M059J (cell line): Measurements from ENCODE around the gene SOX6. TPM values are rescaled to one million over a fixed set of nuclear protein-coding genes. Genes with fewer than 3 reads are reported as not detected.

Experiments used
- DNase-seq: peaks from one replicate; pipeline ENCODE4 v3.0.0-alpha.2; 2012; ENCODE audit warnings: low read depth
- total RNA-seq: library from RNA; depleted of rRNA; stranded (reverse); fragments of >200 nt; shearing (Covaris generic); gene quantifications from 2 replicates; pipeline ENCODE4 v1.2.3, GENCODE V29; 2014

Gene SOX6
- total RNA-seq, 1 experiment from 2014 or later = not detected

DNA sequence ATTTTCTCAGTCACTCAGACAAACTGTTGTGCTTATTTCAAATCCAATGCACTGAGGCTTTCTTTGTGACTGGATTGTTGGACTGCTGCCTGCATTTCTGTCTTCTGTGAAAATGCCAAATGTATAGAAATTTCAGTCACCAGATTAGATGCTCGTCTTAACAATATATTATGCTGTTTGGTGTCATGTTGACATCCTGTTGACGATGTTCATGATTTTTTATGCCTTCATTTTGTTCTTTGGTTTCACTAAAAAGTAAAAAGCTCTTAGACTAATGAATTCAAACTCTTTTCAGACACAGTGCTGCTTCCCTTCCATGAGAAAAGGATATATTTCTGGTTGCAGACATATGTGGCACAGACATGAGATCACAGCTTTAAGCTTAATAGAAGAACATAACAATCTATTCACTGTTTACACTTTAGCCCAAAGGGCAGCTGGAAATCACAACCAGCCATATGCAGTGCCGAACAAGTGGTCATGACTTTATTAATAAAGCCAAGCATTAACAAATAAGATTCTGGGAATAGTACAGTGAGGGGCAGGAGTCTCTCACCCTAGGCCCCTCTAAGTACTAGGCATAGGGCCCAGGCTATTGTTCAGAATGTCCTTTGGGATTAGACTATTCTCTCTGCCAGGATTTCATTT is 9.4 kb upstream of the SOX6 start:
- DNase-seq = no peak

DNA sequence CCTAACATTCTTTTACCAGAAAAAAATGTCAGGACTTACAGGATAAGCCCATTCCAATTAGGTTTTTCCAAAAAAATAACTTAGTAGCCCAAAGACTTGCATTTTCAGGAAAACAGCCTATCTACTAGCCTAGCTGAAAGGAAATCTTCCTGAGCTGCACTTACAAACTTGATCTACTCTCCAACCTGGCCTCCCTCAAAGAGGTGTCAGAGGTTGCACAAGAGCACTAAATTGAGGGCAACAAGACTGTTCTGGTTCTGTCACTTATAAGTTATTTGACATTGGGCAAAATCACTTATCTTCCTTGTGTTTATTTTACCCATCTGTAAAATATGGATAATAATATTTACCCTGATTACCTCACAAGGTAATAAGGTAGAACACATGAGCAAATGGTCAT is 7.9 kb upstream of the SOX6 start:
- no peak for DNase-seq

DNA sequence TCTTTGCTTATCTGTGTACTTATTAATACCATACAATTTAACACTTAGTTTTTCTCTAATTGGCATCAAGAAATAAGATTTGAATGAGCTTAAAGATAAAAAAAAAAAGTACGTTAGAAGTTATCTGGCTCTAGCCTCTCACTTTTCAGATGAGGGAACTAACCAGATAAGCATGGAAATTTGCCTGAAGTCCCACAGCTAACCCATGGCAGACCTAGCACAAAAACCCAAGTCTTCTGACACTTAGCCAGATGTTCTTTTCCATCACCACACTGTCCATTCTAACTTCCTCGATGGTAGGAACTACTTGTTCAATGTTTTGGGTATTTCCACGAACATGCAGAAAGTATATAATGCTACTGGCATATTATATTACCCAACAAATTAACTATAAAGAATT is 7.4 kb upstream of the SOX6 start:
- no peak for DNase-seq

DNA sequence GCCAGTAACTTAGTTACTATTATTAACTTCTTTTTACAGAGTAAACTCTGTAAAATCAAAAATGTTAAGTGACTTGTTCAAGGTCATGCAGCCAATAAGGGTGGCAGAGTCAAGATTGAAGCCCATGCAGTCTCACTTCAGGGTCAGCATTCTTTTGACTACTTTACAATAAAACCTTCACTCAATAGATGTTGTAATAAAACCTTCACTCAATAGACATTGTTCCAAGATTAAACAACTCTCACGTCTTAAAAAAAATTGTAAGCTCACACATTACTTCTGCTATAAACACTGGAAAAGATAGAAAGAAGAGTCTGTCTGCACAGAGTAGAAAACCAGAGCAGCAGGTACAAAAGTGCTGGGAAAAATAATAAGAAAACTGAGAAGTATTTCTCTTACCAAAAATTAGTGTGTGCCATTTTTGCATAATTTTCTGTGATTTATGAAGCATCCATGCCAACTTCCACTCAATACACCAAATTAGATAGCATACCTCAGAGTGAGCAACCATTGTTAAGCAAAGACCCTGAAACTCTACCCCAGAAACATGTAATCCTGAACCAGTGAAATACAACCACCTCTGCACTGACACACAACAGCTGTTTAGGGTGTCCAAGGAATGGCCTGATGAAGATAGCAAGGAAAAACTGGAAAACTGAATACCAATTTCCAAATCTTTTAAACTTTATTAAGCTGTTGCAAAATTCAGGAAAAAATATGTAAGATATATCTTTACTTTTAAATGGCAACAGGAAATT is 4.9 kb upstream of the SOX6 start:
- DNase-seq = no peak

DNA sequence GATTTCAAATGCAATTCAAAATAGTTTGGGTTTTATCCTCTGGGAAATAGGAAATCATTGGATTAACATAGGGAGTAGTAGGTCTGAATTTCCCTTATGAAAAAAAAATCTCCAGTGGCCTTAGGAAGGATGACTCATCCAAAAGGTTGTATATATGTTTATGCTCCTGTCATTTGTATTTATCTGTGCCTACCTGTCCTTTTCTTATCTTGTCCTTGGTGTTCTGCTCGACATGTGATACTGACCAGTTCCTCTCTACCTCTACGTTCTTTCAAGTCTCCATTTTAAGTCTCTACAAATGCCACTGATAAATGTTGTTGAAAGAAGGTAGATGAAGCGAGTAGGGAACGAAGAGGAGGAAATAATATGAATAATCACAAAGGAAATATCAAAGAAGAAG is 3.0 kb upstream of the SOX6 start:
- DNase-seq = no peak

DNA sequence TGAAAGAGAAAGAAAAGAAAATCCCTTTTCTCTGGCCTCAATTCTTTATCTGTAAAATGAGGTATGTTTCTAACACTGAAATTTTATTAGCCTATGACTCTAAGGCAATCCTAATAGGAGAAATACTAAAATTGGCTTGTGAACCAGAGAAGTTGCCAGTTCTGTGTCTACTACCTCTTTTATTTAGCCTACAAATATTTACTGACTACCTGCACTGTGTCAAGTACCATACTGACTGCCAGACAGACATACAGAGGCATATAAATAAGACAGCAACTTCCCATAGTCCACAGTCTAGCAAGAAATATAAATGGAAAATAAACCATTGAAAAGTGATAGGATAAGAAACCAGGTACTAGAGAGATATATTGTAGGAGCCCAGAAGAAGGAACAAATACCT is 2.4 kb upstream of the SOX6 start:
- DNase-seq = no peak

DNA sequence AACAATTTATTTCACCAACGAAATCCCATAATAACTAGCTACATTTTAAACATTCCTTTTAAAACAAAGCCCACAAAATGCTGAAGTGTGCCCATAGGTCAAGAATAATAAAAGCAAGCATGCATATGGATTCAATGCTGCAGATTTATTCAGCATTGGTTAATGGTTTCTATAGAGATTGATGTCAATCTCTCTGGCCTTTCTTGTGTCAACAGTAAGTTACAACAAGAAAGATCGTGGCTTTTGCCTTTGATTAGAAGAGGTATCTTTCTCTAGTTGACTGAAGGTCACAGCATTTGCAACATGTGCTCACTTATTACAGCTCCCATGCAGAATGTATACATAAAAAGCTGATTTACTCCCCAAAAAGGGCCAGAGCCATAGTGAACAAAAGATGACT is 1.4 kb upstream of the SOX6 start:
- no peak for DNase-seq

DNA sequence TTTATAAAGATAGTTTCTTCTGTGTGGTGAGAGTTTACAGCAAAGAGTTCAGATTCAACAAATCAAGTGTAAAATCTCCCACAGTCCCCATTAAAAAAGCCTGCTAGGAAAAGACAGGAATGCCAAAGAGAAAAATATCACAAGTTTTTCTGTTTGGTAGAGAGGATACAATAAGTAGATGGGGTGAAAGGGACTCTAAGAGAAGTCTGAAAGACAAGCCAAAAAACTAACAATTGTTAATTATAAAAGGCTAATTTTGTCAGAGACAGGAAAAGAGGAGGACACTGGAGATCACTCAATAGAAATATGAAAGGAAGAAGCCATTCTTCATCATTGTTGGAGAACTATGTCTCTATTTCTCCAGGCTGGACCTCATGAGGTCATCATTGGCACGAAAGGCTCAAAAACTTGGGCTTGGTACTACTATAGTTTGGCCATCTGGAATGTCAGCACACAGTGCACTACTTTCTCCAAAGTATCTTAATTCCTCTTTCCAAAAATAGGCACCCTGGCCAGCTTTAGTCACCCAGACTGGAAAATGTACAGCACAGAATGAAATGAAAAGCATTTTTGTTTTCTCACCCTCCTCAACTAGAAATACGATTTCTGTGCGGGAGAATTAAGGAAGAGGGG is 531 bp upstream of the SOX6 start:
- DNase-seq = no peak

DNA sequence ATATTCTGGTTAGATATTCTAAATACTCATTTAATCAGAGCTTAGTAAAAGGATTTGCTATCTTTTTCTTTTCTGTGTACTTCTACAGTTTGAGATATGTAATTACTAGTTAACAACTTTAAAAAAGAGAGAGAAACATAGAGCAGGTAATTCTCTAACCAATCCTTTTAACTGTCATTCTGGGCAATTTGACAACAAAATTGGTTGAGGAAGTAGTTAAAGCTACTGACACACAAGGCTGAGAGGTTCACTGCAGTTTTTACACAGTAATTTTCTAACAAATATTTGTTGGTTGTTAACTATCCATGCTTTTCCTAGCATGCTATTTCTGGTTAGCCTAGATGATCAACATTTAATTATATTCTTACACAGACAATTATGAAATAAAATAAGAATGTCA is 3.6 kb downstream of the SOX6 start:
- no peak for DNase-seq

DNA sequence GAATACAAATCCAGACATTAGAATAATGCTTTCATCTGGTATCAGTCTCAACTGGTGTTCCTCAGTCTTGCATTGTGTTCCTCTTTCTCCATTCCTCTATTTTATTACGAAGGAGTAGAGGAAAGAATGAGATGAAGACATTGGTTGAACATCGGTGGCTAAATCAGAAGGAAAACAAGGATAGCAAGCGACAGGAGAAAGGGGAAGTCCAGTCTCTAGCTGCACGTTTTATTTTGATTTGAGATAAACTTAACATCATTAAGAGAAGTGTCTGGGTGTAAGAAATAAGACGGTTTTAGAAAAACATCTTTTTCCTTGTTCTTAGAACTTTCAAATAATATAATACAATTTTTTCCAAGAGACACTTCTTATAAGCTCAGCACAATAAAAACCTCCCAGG is 6.2 kb downstream of the SOX6 start:
- DNase-seq = no peak

DNA sequence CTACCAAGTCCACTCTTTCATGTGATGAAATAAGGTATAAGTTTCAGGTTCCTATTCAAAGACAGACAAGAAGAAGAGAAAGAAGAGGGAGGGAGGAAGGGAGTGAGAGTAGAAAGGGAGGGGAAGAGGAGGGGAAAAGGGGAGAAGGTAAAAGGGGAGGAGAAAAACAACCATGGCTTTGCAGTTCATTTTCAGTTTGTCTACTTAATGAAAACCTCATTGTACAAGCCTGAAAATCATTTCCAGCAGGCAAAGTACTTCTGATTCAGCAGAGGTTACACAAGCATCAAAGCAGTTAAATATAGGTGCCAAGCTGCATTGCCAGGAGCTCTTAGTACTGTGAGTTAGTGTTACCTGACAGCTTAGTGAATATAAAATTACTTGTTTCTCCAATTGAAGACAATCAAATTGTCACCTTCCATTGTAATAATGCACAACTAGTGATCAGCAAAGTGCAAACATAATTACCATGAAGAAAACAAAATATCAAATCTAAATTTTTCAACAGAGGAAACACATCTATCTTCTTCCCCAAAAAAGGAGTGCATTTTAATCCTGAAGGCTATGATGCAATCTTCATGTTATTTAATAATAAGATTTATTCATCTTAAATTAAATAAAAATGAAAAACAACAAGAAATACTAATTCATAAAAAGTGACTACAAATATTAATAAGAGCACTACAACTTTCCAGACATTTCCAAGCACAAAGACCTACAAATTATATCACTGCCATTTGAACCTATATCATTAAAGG is 8.2 kb downstream of the SOX6 start:
- DNase-seq = no peak

DNA sequence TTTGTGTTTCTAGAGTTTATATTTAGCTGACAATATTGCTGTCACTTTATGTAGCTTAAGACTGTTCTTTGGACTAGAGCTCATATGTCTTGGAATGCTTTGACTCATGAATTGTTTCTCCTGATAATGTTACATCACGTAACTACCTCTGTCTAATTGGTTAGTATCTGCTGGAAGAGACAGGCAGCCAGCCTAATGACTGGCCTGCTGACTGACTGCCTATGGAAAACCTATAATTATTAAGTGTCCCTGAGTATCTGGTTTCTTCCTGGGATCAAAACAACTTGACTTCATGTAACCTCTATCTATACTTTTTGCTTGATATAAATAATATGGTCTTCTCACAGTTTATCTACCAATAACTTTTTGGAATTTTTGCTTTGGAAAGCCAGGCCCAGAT is 9.4 kb downstream of the SOX6 start:
- no peak for DNase-seq

DNA sequence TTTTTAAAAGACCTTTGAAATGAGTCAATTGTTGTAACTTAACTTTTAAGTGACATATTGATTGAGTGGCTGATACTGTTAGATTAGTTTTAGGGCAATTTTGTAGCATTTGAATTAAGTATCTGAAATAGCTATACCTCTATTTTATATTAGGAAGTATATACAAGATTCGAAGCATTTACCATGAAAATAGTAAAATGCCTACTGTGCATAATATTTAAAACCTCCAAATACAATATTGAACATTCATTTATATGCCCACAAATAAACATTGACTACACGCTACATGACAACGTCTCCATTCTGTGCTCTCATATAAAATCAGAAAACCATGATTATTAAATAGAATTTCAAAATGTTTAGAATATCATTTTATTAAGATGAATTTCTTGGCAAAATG is 14.5 kb downstream of the SOX6 start:
- DNase-seq = no peak

DNA sequence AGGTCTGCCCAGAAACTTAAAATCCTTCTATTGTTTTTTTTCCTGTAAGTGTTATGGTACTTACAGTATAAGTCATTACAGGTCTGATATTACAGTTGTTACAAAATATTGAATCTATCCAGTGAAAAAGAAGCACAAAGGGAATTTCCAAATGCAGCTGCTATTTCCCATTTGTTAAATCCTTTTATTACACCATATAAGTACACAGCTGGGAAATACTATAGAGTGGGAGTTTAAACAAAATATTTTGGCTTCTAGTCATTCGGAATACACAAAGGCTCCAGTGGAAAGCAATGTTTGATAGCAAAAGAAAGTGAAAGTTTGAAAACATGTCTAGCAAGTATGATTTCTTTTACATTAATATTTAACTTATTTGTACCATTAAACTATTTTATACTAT is 18.0 kb downstream of the SOX6 start:
- DNase-seq = no peak

DNA sequence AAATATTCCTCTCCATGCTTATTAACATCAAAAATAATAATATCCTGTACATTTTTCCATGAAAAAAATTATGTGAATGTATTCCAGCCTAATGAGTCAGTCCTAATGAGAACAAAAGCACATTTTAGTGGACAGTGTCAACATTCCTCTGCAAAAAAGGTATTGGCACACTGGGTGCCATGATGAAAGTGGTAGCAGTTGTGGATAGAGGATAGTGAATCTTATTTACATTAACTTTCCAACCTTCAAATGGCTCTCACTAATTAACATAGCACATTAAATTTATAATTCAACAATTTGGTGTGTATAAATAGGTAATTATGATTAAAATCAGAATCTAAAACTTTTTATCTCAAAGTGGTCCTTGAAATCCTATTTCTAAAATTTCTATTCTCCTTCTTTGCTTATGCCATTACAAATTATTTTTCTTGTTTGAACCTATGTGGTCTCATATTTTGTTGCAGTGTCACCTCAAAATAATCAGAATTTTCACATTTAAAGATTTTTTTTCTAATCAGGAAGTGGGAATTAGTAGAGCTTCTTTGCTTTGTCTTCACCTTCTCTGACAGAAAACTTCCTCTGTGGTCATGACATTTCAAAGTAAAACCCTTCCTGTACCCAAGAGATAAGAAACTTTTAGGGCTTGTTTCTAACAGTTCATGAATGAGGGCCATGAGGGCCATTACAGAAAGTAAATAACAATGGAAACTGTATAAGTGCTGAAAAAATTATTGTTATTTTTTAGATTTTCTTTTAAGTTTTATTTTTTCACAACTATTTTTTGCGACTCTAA is 18.7 kb downstream of the SOX6 start:
- DNase-seq = no peak

DNA sequence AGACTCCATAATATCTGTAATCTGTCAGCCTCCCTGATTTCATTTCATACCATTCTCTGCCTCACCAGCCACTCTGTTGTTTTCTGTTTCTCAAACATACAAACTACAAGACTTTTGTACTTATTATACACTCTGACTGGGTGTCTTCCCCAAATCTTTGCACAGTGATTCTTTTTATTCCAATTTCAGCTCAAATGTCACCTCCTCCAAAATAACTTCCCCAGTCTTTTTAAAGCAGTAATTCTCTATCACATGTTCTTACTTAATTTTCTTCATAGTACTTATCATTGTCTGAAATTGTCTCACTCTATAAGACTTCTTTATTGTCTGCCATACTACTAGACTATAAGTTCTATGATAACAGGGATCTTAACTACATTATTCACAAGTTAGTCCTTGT is 19.6 kb downstream of the SOX6 start:
- no peak for DNase-seq

DNA sequence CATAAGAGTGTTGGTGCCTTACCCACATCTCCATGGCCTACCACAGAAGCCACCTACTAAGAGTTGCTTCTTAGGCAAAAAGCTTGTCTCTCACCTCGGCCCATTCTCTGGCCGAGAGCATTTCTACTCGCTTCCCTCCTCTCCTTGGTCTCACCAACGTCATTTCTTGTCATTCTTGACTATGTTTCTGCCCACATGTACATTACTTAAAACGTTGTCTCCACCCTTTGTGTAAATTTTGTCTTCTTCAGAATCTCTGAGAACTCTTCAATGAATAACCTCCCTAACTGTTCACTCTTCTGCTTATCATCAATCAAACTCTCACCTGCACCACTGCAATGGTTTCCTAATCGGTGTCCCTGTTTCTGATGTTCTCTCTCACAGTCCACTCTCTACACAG is 20.1 kb downstream of the SOX6 start:
- no peak for DNase-seq

DNA sequence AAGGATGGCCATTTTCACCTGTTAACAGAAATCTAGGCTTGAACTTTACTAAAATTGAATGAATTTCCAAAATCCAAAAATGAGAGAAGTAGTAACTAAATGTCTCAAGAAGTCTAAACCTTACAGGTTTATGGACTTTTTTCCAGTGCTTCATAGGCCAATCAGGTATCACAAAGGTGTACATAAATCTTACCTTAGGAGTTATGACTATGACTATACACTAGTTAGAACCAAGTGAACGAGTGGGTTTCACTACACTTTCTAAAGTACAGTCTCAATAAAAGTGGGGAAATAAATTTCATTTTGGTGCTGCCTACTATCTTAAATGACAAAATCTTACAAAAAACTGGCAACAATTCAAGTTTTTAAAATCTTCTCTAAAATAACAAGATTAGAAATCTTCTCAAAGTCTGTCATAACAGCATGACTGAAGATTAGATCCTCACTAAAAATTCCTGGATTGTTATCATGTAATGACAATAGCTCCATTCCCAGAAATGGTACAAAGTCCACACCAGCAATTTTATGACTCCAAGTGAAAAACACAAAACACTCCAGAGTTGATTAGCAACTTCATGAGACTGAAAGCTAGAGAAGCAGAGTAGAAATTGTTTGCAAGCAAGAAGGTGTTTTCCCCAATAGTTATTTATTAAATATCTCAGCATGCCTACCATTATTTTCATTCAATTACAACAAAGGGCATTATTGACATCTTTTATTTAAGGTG is 20.9 kb downstream of the SOX6 start:
- no peak for DNase-seq

DNA sequence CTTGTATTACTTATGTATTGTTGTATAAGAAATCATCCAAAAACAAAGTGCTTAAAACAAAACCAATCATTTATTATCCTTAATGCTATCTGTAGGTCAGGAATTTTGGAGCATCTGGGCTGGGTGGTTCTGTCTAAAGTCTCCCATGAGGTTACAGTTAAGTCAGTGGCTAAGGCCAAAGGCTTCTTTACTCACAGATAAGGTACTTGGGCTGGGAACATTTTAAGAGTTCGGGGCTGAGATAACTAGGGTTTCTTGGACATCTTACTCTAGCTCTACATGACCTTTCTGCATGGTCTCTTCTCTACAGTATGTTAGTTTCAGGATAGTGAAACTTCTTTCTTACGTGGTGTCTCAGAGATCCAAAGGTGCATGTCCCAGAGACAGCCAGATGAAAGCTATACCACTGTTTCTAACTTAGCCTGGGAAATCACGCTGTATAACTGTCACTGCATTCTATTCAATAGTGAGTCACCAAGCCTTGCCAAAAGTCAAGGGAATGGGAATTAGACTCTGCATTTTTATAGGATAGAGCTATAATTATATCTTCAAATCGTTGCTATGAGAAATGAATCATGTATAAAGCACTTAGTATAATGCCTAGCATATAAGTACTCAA is 29.6 kb downstream of the SOX6 start:
- no peak for DNase-seq

DNA sequence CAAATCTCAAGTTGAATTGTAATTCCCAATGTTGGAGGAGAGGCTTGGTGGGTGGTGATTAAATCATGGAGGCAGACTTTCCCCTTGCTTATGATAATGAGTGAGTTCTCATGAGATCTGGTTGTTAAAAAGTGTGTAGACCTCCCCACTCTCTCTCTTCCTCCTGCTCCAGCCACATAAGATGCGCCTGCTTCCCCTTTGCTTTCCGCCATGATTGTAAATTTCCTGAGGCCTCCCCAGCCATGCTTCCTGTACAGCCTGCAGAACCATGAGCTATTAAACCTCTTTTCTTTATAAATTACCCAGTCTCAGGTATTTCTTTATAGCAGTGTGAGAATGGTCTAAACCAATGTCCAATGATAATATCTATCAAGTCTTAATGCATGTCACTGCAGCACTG is 34.2 kb downstream of the SOX6 start:
- DNase-seq = no peak

DNA sequence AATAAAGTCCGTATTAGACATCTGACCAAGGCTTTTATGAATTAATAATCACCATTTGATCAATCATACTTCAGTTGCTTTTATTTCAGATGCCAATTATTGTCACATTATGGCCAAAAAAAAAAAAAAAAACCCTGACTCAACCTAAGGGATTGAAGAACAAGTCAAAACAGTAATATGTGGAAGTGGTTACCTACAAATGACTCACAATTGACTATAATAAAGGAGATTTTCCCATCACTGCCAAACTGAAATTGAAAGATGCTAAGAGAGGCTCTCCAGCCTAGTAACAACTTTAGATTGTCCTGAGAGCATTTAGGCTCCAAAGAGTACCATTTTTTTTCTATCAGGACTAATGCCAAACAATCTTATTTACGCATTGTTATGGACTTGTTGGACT is 35.2 kb downstream of the SOX6 start:
- no peak for DNase-seq
